ENCODE data around the gene ANAPC15.
A peak's percentile ranks its signal among the peaks of the same experiment; 100 is the strongest.
"Not testable (repeated sequence)": the region's sequence is repeated elsewhere in the genome, so short reads cannot be mapped to it uniquely, and the experiment has no call there.

ANAPC15 gene

GRCh38 chr11:72112143-72112977 lies at the start of gene ANAPC15:
Gene ANAPC15 (minus strand): TSS chr11:72112695. CDS start chr11:72111276, 1,419 bp downstream.
- DNase-seq: peak; percentile 99

GRCh38 chr11:72160319-72160718 lies 47.8 kb upstream of the ANAPC15 start:
- no peak for DNase-seq

- no peak for DNase-seq
Measured at GRCh38 chr11:72157131-72157530, 44.6 kb upstream of the ANAPC15 start.

- DNase-seq: no peak
Measured at GRCh38 chr11:72155751-72156150, 43.3 kb upstream of the ANAPC15 start.

GRCh38 chr11:72154816-72155215 lies 42.3 kb upstream of the ANAPC15 start:
- no peak for DNase-seq

GRCh38 chr11:72153874-72154273 lies 41.4 kb upstream of the ANAPC15 start:
- DNase-seq: not testable (repeated sequence)

- DNase-seq: no peak
Measured at GRCh38 chr11:72150882-72151281, 38.4 kb upstream of the ANAPC15 start.

- DNase-seq: no peak
Measured at GRCh38 chr11:72146625-72147024, 34.1 kb upstream of the ANAPC15 start.

- peak; percentile 77 for DNase-seq
Measured at GRCh38 chr11:72144807-72145565, 32.5 kb upstream of the ANAPC15 start.

GRCh38 chr11:72142543-72142942 lies 30.0 kb upstream of the ANAPC15 start:
- peak; percentile 38 for DNase-seq

GRCh38 chr11:72142086-72142485 lies 29.6 kb upstream of the ANAPC15 start:
- peak; percentile 48 for DNase-seq

- peak; percentile 92 for DNase-seq
Measured at GRCh38 chr11:72141066-72141465, 28.6 kb upstream of the ANAPC15 start.

GRCh38 chr11:72140661-72141060 lies 28.2 kb upstream of the ANAPC15 start:
- peak; percentile 10 for DNase-seq

GRCh38 chr11:72139500-72139899 lies 27.0 kb upstream of the ANAPC15 start:
- no peak for DNase-seq

- DNase-seq: no peak
Measured at GRCh38 chr11:72138821-72139390, 26.4 kb upstream of the ANAPC15 start.

- DNase-seq: no peak
Measured at GRCh38 chr11:72136684-72137262, 24.3 kb upstream of the ANAPC15 start.

- DNase-seq: no peak
Measured at GRCh38 chr11:72135891-72136683, 23.6 kb upstream of the ANAPC15 start.

GRCh38 chr11:72135473-72135872 lies 23.0 kb upstream of the ANAPC15 start, which contains the start of gene FOLR3:
Gene FOLR3 (plus strand): TSS chr11:72135725. CDS start chr11:72135953, 228 bp downstream.
- DNase-seq: not testable (repeated sequence)

GRCh38 chr11:72132646-72133045 lies 20.2 kb upstream of the ANAPC15 start:
- DNase-seq: no peak

GRCh38 chr11:72129381-72129780 lies 16.9 kb upstream of the ANAPC15 start:
- DNase-seq: no peak

- no peak for DNase-seq
Measured at GRCh38 chr11:72127923-72128322, 15.4 kb upstream of the ANAPC15 start.

GRCh38 chr11:72125956-72126355 lies 13.5 kb upstream of the ANAPC15 start:
- no peak for DNase-seq

Data from NCI-H226 (cell line).